Osteoblast (primary cell): ENCODE data around the gene ACTL8. TPM values are rescaled to one million over a fixed set of nuclear protein-coding genes. Genes with fewer than 3 reads are reported as not detected.

Experiments used
- DNase-seq: peaks from one replicate; pipeline ENCODE4 v3.0.0; 2011; ENCODE audit warnings: low spot score, mixed read lengths; ENCODE audit not compliant: insufficient read length; ENCODE audit errors: missing footprints
- H2AFZ ChIP-seq: 2 replicates; pipeline ENCODE4 v1.6.0; 2011; ENCODE audit warnings: mild to moderate bottlenecking, low read length
- H3K27ac ChIP-seq: 2 replicates; pipeline ENCODE4 v1.5.1; 2011; ENCODE audit warnings: mild to moderate bottlenecking, low read depth, low read length, moderate library complexity
- H3K27me3 ChIP-seq: 2 replicates; pipeline ENCODE4 v1.6.0; 2012; ENCODE audit warnings: mild to moderate bottlenecking, control low read depth, inconsistent platforms, low read length, moderate library complexity; ENCODE audit not compliant: insufficient read depth
- H3K36me3 ChIP-seq: 2 replicates; pipeline ENCODE4 v1.5.1; 2011; ENCODE audit warnings: mild to moderate bottlenecking, low read length, control low read depth, moderate library complexity; ENCODE audit not compliant: insufficient read depth
- H3K4me1 ChIP-seq: 2 replicates; pipeline ENCODE4 v1.5.1; 2011; ENCODE audit warnings: mild to moderate bottlenecking, low read length, control low read depth, moderate library complexity; ENCODE audit not compliant: insufficient read depth
- H3K4me2 ChIP-seq: 2 replicates; pipeline ENCODE4 v1.6.0; 2011; ENCODE audit warnings: mild to moderate bottlenecking, low read length; ENCODE audit not compliant: insufficient read depth
- H3K4me3 ChIP-seq: fragments of 200-600 bp; sonication (generic); 3 replicates; pipeline ENCODE4 v1.5.1; 2012; ENCODE audit warnings: mild to moderate bottlenecking, low read length, inconsistent platforms; ENCODE audit not compliant: insufficient read depth
- H3K79me2 ChIP-seq: 2 replicates; pipeline ENCODE4 v1.6.0; 2012; ENCODE audit warnings: mild to moderate bottlenecking, low read length, control low read depth, inconsistent platforms; ENCODE audit not compliant: insufficient read depth
- H3K9me3 ChIP-seq: 2 replicates; pipeline ENCODE4 v1.5.1; 2011; ENCODE audit warnings: low read depth, low read length, control low read depth
- H4K20me1 ChIP-seq: 2 replicates; pipeline ENCODE4 v1.6.0; 2012; ENCODE audit warnings: mild to moderate bottlenecking, low read length, control low read depth; ENCODE audit not compliant: insufficient read depth
- CTCF ChIP-seq: IDR thresholded peaks from 2 replicates; pipeline ENCODE4 v1.5.1; 2011; ENCODE audit warnings: mild to moderate bottlenecking, low read depth, low read length, moderate library complexity; ENCODE audit errors: extremely low read depth
- total RNA-seq: library from RNA; depleted of rRNA; stranded (reverse); fragments of >200 nt; gene quantifications from 2 replicates; pipeline ENCODE4 v1.2.3, GENCODE V29; 2012

ACTL8 gene
- total RNA-seq, 1 donor = not detected

GRCh38 chr1:17729909-17730308, 25.2 kb upstream of the ACTL8 start:
- Histone ChIP-seq H2AFZ (no peak overlapping the region), H3K36me3 (no peaks in the 10 kb centered on the region), H4K20me1 (no peaks in the 10 kb centered on the region), H3K79me2 (no peaks in the 10 kb centered on the region), H3K9me3 (no peaks in the 10 kb centered on the region), H3K4me2 (no peak overlapping the region), H3K27ac (no peak overlapping the region), H3K27me3 (no peaks in the 10 kb centered on the region), H3K4me3 (no peak overlapping the region), H3K4me1 (peaks cover 3% of the 10 kb centered on the region)
- no peak for TF ChIP-seq CTCF
- no peak for DNase-seq

- no peak for DNase-seq
Observed at GRCh38 chr1:17731460-17731859, 23.7 kb upstream of the ACTL8 start.

GRCh38 chr1:17732475-17732874, 22.7 kb upstream of the ACTL8 start:
- no peaks in the 10 kb centered on the region for H4K20me1 ChIP-seq
- H3K9me3 ChIP-seq = no peaks in the 10 kb centered on the region
- H3K36me3 ChIP-seq = no peaks in the 10 kb centered on the region
- peaks cover 3% of the 10 kb centered on the region for H3K4me1 ChIP-seq
- no peak for TF ChIP-seq CTCF
- H3K79me2 ChIP-seq = no peaks in the 10 kb centered on the region
- H3K27me3 ChIP-seq = no peaks in the 10 kb centered on the region
- H3K4me3 ChIP-seq = no peak overlapping the region
- no peak overlapping the region for H3K4me2 ChIP-seq
- DNase-seq = peak; percentile 92
- H2AFZ ChIP-seq = no peak overlapping the region
- H3K27ac ChIP-seq = no peak overlapping the region

More at GRCh38 chr1:17731460-17731859, 23.7 kb upstream of the ACTL8 start:
- no peaks in the 10 kb centered on the region for H3K27me3 ChIP-seq
- H3K9me3 ChIP-seq = no peaks in the 10 kb centered on the region
- H3K4me3 ChIP-seq = no peak overlapping the region
- no peak overlapping the region for H3K27ac ChIP-seq
- no peak overlapping the region for H3K4me2 ChIP-seq
- no peaks in the 10 kb centered on the region for H4K20me1 ChIP-seq
- no peaks in the 10 kb centered on the region for H3K36me3 ChIP-seq
- no peaks in the 10 kb centered on the region for H3K79me2 ChIP-seq
- TF ChIP-seq CTCF = no peak
- peaks cover 3% of the 10 kb centered on the region for H3K4me1 ChIP-seq
- no peak overlapping the region for H2AFZ ChIP-seq

- Histone ChIP-seq H3K27me3 (no peaks in the 10 kb centered on the region), H3K79me2 (no peaks in the 10 kb centered on the region), H3K9me3 (no peaks in the 10 kb centered on the region), H3K4me1 (peaks cover 3% of the 10 kb centered on the region), H4K20me1 (no peaks in the 10 kb centered on the region), H3K4me2 (no peak overlapping the region), H3K27ac (no peak overlapping the region), H3K4me3 (no peak overlapping the region), H3K36me3 (no peaks in the 10 kb centered on the region), H2AFZ (no peak overlapping the region)
- no peak for TF ChIP-seq CTCF
- DNase-seq = no peak
Observed at GRCh38 chr1:17733661-17734060, 21.5 kb upstream of the ACTL8 start.
